GM12874 (cell line): ENCODE measurements around the gene MBD3L2B.

ENCODE experiments used
- CTCF ChIP-seq: IDR thresholded peaks from 2 replicates; pipeline ENCODE4 v1.5.1; 2011; ENCODE audit warnings: low read depth, mild to moderate bottlenecking, control low read depth, low read length, moderate library complexity; ENCODE audit not compliant: insufficient read depth

The MBD3L2B gene

GRCh38 chr19:6976197-6976596 lies 45.0 kb downstream of the MBD3L2B start:
- TF ChIP-seq CTCF: no peak

GRCh38 chr19:6971366-6971765 lies 49.9 kb downstream of the MBD3L2B start:
- no peak for TF ChIP-seq CTCF

- TF ChIP-seq CTCF: no peak
Observed at GRCh38 chr19:6970443-6970842, 50.8 kb downstream of the MBD3L2B start.

GRCh38 chr19:6970021-6970420 lies 51.2 kb downstream of the MBD3L2B start:
- no peak for TF ChIP-seq CTCF

GRCh38 chr19:6969490-6969889 lies 51.7 kb downstream of the MBD3L2B start:
- TF ChIP-seq CTCF: no peak
